HL-60 (cell line): ENCODE results near the gene FZR1.

Source experiments
- TF ChIP-seq, protein P1 (sequence below): IDR thresholded peaks from one replicate; pipeline ENCODE4 v1.5.1; 2011; ENCODE audit warnings: low read length, control low read depth, inconsistent platforms; ENCODE audit not compliant: insufficient read depth
- TF ChIP-seq, protein P2 (sequence below): IDR thresholded peaks from 2 replicates; pipeline ENCODE4 v1.6.1; 2012; ENCODE audit warnings: low read depth; ENCODE audit not compliant: insufficient replicate concordance

- TF ChIP-seq, protein P1, sequence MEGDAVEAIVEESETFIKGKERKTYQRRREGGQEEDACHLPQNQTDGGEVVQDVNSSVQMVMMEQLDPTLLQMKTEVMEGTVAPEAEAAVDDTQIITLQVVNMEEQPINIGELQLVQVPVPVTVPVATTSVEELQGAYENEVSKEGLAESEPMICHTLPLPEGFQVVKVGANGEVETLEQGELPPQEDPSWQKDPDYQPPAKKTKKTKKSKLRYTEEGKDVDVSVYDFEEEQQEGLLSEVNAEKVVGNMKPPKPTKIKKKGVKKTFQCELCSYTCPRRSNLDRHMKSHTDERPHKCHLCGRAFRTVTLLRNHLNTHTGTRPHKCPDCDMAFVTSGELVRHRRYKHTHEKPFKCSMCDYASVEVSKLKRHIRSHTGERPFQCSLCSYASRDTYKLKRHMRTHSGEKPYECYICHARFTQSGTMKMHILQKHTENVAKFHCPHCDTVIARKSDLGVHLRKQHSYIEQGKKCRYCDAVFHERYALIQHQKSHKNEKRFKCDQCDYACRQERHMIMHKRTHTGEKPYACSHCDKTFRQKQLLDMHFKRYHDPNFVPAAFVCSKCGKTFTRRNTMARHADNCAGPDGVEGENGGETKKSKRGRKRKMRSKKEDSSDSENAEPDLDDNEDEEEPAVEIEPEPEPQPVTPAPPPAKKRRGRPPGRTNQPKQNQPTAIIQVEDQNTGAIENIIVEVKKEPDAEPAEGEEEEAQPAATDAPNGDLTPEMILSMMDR = no peak
- TF ChIP-seq, protein P2, sequence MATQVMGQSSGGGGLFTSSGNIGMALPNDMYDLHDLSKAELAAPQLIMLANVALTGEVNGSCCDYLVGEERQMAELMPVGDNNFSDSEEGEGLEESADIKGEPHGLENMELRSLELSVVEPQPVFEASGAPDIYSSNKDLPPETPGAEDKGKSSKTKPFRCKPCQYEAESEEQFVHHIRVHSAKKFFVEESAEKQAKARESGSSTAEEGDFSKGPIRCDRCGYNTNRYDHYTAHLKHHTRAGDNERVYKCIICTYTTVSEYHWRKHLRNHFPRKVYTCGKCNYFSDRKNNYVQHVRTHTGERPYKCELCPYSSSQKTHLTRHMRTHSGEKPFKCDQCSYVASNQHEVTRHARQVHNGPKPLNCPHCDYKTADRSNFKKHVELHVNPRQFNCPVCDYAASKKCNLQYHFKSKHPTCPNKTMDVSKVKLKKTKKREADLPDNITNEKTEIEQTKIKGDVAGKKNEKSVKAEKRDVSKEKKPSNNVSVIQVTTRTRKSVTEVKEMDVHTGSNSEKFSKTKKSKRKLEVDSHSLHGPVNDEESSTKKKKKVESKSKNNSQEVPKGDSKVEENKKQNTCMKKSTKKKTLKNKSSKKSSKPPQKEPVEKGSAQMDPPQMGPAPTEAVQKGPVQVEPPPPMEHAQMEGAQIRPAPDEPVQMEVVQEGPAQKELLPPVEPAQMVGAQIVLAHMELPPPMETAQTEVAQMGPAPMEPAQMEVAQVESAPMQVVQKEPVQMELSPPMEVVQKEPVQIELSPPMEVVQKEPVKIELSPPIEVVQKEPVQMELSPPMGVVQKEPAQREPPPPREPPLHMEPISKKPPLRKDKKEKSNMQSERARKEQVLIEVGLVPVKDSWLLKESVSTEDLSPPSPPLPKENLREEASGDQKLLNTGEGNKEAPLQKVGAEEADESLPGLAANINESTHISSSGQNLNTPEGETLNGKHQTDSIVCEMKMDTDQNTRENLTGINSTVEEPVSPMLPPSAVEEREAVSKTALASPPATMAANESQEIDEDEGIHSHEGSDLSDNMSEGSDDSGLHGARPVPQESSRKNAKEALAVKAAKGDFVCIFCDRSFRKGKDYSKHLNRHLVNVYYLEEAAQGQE = no peak
Measured at GRCh38 chr19:3522421-3523360, 16.6 kb downstream of the FZR1 start.
